Measurements from ENCODE around the gene CCDC27. TPM values are rescaled to one million over a fixed set of nuclear protein-coding genes. Genes with fewer than 3 reads are reported as not detected.

Gene CCDC27
- total RNA-seq (not detected in 2 replicates), polyA plus RNA-seq (not detected in 2 replicates), polyA minus RNA-seq (not detected in 2 replicates)
- total RNA-seq (2013) = not detected

DNA sequence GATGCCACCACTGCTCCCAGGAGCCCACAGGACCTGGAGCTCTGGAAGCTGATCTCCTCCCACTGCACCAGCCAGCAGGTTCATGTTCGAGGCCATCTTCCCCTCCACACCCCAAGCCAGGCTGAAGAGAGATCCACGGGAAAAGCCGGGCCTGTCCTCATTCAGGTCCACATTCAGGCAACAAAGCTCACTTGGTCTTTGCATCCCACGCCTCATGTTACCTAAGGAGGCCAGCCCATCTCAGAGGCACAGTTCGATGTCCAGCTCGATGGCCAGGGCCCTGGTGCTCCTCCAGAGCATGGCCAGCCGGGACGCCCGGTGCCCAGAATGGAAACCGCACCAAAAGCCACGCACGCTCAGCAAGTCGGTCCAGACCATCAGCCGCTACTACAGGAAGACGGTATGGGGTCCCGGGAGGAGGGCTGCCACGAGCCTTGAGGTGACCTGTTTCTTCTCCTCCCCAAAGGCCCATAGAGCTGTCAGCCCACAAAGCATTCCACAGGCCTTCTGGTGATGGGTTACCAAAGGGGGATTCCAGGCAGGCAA is at the start of gene CCDC27:
CCDC27 (plus strand) TSS at position 51 of the 546 bp plus-strand sequence; CDS start at position 83, 32 bp downstream.
- H3K9ac ChIP-seq (ENCODE audit: low read length) = no peak within 1 kb of the TSS
- no peaks in the 10 kb centered on the region for H3K9me3 ChIP-seq (ENCODE audit: control extremely low read depth in 1 of 3, control insufficient read depth in 2 of 3, insufficient read depth in 1 of 3, low read length in 2 of 3)
- peaks cover 12% of the 10 kb centered on the region for H3K27me3 Mint-ChIP-seq
- POLR2A ChIA-PET = no interaction called here
- WGBS (ENCODE audit: insufficient coverage) = 89% methylated on average over 14 of the region's 17 CpGs
- no peak within 1 kb of the TSS for H3K4me3 Mint-ChIP-seq
- CTCF ChIA-PET = no interaction called here
- peaks cover 5% of the 10 kb centered on the region for H3K4me1 Mint-ChIP-seq
- peaks cover 0 to 24% (median 0%) of the 10 kb centered on the region in 4 experiments for H3K27me3 ChIP-seq (replicated peaks in 1 of 4; ENCODE audit: control extremely low read depth in 1 of 4, control insufficient read depth in 3 of 4, insufficient read depth in 4 of 4, low read length in 3 of 4)
- H3K4me2 ChIP-seq (replicated peaks; ENCODE audit: low read depth, low read length, poor library complexity, severe bottlenecking) = no peak within 1 kb of the TSS
- H3K4me3 ChIP-seq (ENCODE audit: control extremely low read depth in 1 of 5, extremely low read depth in 1 of 5, insufficient read depth in 1 of 5, low read depth in 2 of 5, low read length in 4 of 5) = no peak within 1 kb of the TSS
- intact Hi-C loops (cut with micrococcal nuclease) = no loop called here
- ATAC-seq (ENCODE audit: low read depth) (no peak), DNase-seq (no peak)
- TF ChIP-seq, protein P1, sequence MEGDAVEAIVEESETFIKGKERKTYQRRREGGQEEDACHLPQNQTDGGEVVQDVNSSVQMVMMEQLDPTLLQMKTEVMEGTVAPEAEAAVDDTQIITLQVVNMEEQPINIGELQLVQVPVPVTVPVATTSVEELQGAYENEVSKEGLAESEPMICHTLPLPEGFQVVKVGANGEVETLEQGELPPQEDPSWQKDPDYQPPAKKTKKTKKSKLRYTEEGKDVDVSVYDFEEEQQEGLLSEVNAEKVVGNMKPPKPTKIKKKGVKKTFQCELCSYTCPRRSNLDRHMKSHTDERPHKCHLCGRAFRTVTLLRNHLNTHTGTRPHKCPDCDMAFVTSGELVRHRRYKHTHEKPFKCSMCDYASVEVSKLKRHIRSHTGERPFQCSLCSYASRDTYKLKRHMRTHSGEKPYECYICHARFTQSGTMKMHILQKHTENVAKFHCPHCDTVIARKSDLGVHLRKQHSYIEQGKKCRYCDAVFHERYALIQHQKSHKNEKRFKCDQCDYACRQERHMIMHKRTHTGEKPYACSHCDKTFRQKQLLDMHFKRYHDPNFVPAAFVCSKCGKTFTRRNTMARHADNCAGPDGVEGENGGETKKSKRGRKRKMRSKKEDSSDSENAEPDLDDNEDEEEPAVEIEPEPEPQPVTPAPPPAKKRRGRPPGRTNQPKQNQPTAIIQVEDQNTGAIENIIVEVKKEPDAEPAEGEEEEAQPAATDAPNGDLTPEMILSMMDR (IDR thresholded peaks at IDR 0.05) = no peak
- no peak for TF ChIP-seq EZH2 (IDR thresholded peaks at IDR 0.05; ENCODE audit: borderline replicate concordance, insufficient read depth, low read depth, low read length, poor library complexity, severe bottlenecking)
- H3K4me1 ChIP-seq (ENCODE audit: control insufficient read depth in 2 of 2, insufficient read depth in 2 of 2, low read length in 2 of 2) = peaks cover 5 to 7% of the 10 kb centered on the region in 2 donors
- H3K79me2 ChIP-seq (ENCODE audit: control insufficient read depth, insufficient read depth, low read length) = no peaks in the 10 kb centered on the region
- no peaks in the 10 kb centered on the region for H3K36me3 ChIP-seq (replicated peaks in 1 of 2; ENCODE audit: control extremely low read depth in 1 of 2, control insufficient read depth in 1 of 2, extremely low read depth in 1 of 2, insufficient read depth in 2 of 2, low read length in 1 of 2)
- H4K20me1 ChIP-seq (ENCODE audit: control insufficient read depth, insufficient read depth, low read length, poor library complexity, severe bottlenecking) = no peaks in the 10 kb centered on the region
- no peaks in the 10 kb centered on the region for H3K9me3 Mint-ChIP-seq (ENCODE audit: insufficient read depth)
- no peak within 1 kb of the TSS for H3K27ac Mint-ChIP-seq
- no peak within 1 kb of the TSS for H3K27ac ChIP-seq (ENCODE audit: low read length in 2 of 2)
- no peak within 1 kb of the TSS for H2AFZ ChIP-seq (ENCODE audit: insufficient read depth, low read depth, low read length, poor library complexity, severe bottlenecking)

DNA sequence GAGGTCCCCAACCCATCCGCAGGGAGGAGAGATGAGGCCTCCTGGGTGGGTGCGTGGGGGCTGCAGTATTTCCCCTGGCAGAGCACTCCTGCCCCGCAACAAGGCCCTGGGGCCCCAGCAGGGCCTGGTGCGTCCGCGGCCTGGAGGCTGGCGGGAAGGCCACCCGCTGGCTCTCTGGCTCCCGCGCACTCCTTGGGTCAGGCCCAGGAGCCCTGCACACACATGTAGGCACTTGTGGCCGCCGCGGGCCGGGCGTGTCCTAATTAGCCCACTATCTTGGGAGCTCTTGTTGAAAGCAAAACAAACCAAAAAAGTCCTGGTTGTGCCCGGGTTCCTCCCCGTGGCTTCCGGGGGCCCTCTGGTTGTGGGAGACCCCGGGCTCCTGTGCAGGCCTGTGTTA is 49.7 kb upstream of the CCDC27 start:
- Histone ChIP-seq H3K9me3 (ENCODE audit: control extremely low read depth in 1 of 3, control insufficient read depth in 2 of 3, insufficient read depth in 1 of 3, low read length in 2 of 3) (no peaks in the 10 kb centered on the region), H3K4me3 (ENCODE audit: control extremely low read depth in 1 of 5, extremely low read depth in 1 of 5, insufficient read depth in 1 of 5, low read depth in 2 of 5, low read length in 4 of 5) (no peak overlapping the region), H3K9ac (ENCODE audit: low read length) (no peak overlapping the region), H3K4me1 (ENCODE audit: control insufficient read depth in 2 of 2, insufficient read depth in 2 of 2, low read length in 2 of 2) (peaks cover 11 to 12% of the 10 kb centered on the region in 2 donors), H3K27me3 (replicated peaks in 1 of 4; ENCODE audit: control extremely low read depth in 1 of 4, control insufficient read depth in 3 of 4, insufficient read depth in 4 of 4, low read length in 3 of 4) (peaks cover 0 to 3% (median 0%) of the 10 kb centered on the region in 4 experiments), H4K20me1 (ENCODE audit: control insufficient read depth, insufficient read depth, low read length, poor library complexity, severe bottlenecking) (no peaks in the 10 kb centered on the region), H3K27ac (ENCODE audit: low read length in 2 of 2) (no peak overlapping the region), H2AFZ (ENCODE audit: insufficient read depth, low read depth, low read length, poor library complexity, severe bottlenecking) (no peak overlapping the region), H3K36me3 (replicated peaks in 1 of 2; ENCODE audit: control extremely low read depth in 1 of 2, control insufficient read depth in 1 of 2, extremely low read depth in 1 of 2, insufficient read depth in 2 of 2, low read length in 1 of 2) (no peaks in the 10 kb centered on the region), H3K4me2 (replicated peaks; ENCODE audit: low read depth, low read length, poor library complexity, severe bottlenecking) (no peak overlapping the region), H3K79me2 (ENCODE audit: control insufficient read depth, insufficient read depth, low read length) (no peaks in the 10 kb centered on the region)
- DNase-seq = no peak
- 90% methylated on average over 18 of the region's 19 CpGs for WGBS (ENCODE audit: insufficient coverage)
- Mint-ChIP-seq H3K4me3 (no peak overlapping the region), H3K27me3 (peaks cover 9% of the 10 kb centered on the region), H3K27ac (no peak overlapping the region), H3K4me1 (peaks cover 7% of the 10 kb centered on the region), H3K9me3 (ENCODE audit: insufficient read depth) (no peaks in the 10 kb centered on the region)
- TF ChIP-seq EZH2 (IDR thresholded peaks at IDR 0.05; ENCODE audit: borderline replicate concordance, insufficient read depth, low read depth, low read length, poor library complexity, severe bottlenecking) = no peak
- TF ChIP-seq, protein P1 (IDR thresholded peaks at IDR 0.05) = no peak
- no peak for ATAC-seq (ENCODE audit: low read depth)
- ChIA-PET CTCF (interaction anchor here (0.8 to 1.4 kb wide), 2 partner anchors 22 to 44 kb away, joined by 3 to 4 read pairs; no protein-coding TSS in a partner anchor), POLR2A (no interaction called here)
- intact Hi-C loops (cut with micrococcal nuclease) = no loop called here
